ENCODE data around the gene TCF12.

The TCF12 gene

GRCh38 chr15:57053470-57053869 is 135.0 kb downstream of the TCF12 start:
- no peak for DNase-seq (ENCODE audit: low read depth)

- DNase-seq (ENCODE audit: low read depth): no peak
Observed at GRCh38 chr15:57054204-57054750, 135.8 kb downstream of the TCF12 start.

GRCh38 chr15:57056357-57056756 is 137.9 kb downstream of the TCF12 start:
- DNase-seq (ENCODE audit: low read depth): no peak

- DNase-seq (ENCODE audit: low read depth): no peak
Observed at GRCh38 chr15:57057134-57057930, 138.9 kb downstream of the TCF12 start.

GRCh38 chr15:57059026-57059660 is 140.7 kb downstream of the TCF12 start:
- DNase-seq (ENCODE audit: low read depth): no peak

GRCh38 chr15:57060799-57061198 is 142.4 kb downstream of the TCF12 start:
- DNase-seq (ENCODE audit: low read depth): no peak

GRCh38 chr15:57061281-57061680 is 142.8 kb downstream of the TCF12 start:
- no peak for DNase-seq (ENCODE audit: low read depth)

GRCh38 chr15:57061696-57062095 is 143.3 kb downstream of the TCF12 start:
- no peak for DNase-seq (ENCODE audit: low read depth)

GRCh38 chr15:57064033-57064432 is 145.6 kb downstream of the TCF12 start:
- no peak for DNase-seq (ENCODE audit: low read depth)

- DNase-seq (ENCODE audit: low read depth): no peak
Observed at GRCh38 chr15:57069423-57069822, 151.0 kb downstream of the TCF12 start.

GRCh38 chr15:57070674-57071073 is 152.2 kb downstream of the TCF12 start:
- DNase-seq (ENCODE audit: low read depth): no peak

- DNase-seq (ENCODE audit: low read depth): no peak
Observed at GRCh38 chr15:57079446-57079845, 161.0 kb downstream of the TCF12 start.

GRCh38 chr15:57079931-57080620 is 161.6 kb downstream of the TCF12 start:
- DNase-seq (ENCODE audit: low read depth): no peak

- no peak for DNase-seq (ENCODE audit: low read depth)
Observed at GRCh38 chr15:57082054-57082728, 163.7 kb downstream of the TCF12 start.

GRCh38 chr15:57084192-57084591 is 165.7 kb downstream of the TCF12 start:
- DNase-seq (ENCODE audit: low read depth): no peak

GRCh38 chr15:57085267-57085666 is 166.8 kb downstream of the TCF12 start:
- no peak for DNase-seq (ENCODE audit: low read depth)

GRCh38 chr15:57086857-57087427 is 168.5 kb downstream of the TCF12 start:
- DNase-seq (ENCODE audit: low read depth): no peak

GRCh38 chr15:57089815-57090495 is 171.5 kb downstream of the TCF12 start:
- no peak for DNase-seq (ENCODE audit: low read depth)

GRCh38 chr15:57090496-57090859 is 172.0 kb downstream of the TCF12 start:
- DNase-seq (ENCODE audit: low read depth): no peak

- no peak for DNase-seq (ENCODE audit: low read depth)
Observed at GRCh38 chr15:57091636-57092035, 173.2 kb downstream of the TCF12 start.

- no peak for DNase-seq (ENCODE audit: low read depth)
Observed at GRCh38 chr15:57092252-57092651, 173.8 kb downstream of the TCF12 start.
